OCI-LY3 (cell line): ENCODE measurements around the gene ZSCAN5B.

ENCODE experiments used
- H2AFZ ChIP-seq: fragments of 200-600, 300-600 bp; shearing (Covaris generic); 2 replicates; pipeline ENCODE4 v1.6.0; 2014; ENCODE audit warnings: antibody characterized with exemption, low read depth, low read length
- H3K27ac ChIP-seq: fragments of 200-600, 300-600 bp; sonication (generic); 2 replicates; pipeline ENCODE4 v1.5.1; 2014; ENCODE audit warnings: mild to moderate bottlenecking, low read length, moderate library complexity, mixed read lengths
- H3K27me3 ChIP-seq: fragments of 200-600, 300-600 bp; sonication (generic); 2 replicates; pipeline ENCODE4 v1.6.1; 2014; ENCODE audit warnings: low read depth, low read length, mixed read lengths
- H3K36me3 ChIP-seq: fragments of 200-600, 300-600 bp; sonication (generic); replicated peaks from 2 replicates; pipeline ENCODE3; 2014; ENCODE audit warnings: low read depth, low read length, mixed read lengths
- H3K4me1 ChIP-seq: fragments of 300-600, 200-600 bp; sonication (generic); 2 replicates; pipeline ENCODE4 v1.6.1; 2014; ENCODE audit warnings: low read length, mixed read lengths
- H3K4me2 ChIP-seq: fragments of 200-600, 300-600 bp; sonication (generic); 2 replicates; pipeline ENCODE4 v1.6.1; 2014; ENCODE audit warnings: low read length, mixed read lengths
- H3K4me3 ChIP-seq: fragments of 300-600, 200-600 bp; sonication (generic); 2 replicates; pipeline ENCODE4 v1.5.1; 2014; ENCODE audit warnings: antibody characterized with exemption, mild to moderate bottlenecking, low read length, moderate library complexity
- H3K79me2 ChIP-seq: fragments of 300-600, 200-600 bp; shearing (Covaris generic); 2 replicates; pipeline ENCODE4 v1.6.1; 2014; ENCODE audit warnings: mild to moderate bottlenecking, low read length, mixed read lengths
- H3K9ac ChIP-seq: fragments of 300-600, 200-600 bp; shearing (Covaris generic); 2 replicates; pipeline ENCODE4 v1.6.0; 2014; ENCODE audit warnings: mild to moderate bottlenecking, low read length, moderate library complexity
- H3K9me3 ChIP-seq: fragments of 200-600, 300-600 bp; shearing (Covaris generic); 2 replicates; pipeline ENCODE4 v1.6.1; 2014; ENCODE audit warnings: low read length, mixed read lengths; ENCODE audit not compliant: insufficient read depth
- H4K20me1 ChIP-seq: fragments of 200-600, 300-600 bp; sonication (generic); 2 replicates; pipeline ENCODE4 v1.6.1; 2016; ENCODE audit warnings: low read length, mixed read lengths; ENCODE audit not compliant: insufficient read depth
- EZH2phosphoT487 ChIP-seq: fragments of 200-600 bp; shearing (Covaris generic); IDR thresholded peaks from 2 replicates; pipeline ENCODE4 v1.6.1; 2018; ENCODE audit warnings: antibody characterized with exemption, mixed run types, low read depth
- TF ChIP-seq, protein P1 (sequence below): fragments of 200-600, 300-600 bp; sonication (generic); IDR thresholded peaks from 2 replicates; pipeline ENCODE4 v1.5.1; 2014; ENCODE audit warnings: antibody characterized with exemption, low read length, low read depth

The ZSCAN5B gene

GRCh38 chr19:56144831-56145230 lies 52.8 kb downstream of the ZSCAN5B start:
- Histone ChIP-seq H2AFZ (no peak overlapping the region), H3K9ac (no peak overlapping the region), H3K4me1 (peaks cover 15% of the 10 kb centered on the region), H3K4me3 (no peak overlapping the region), H3K27ac (no peak overlapping the region), H3K4me2 (no peak overlapping the region), H4K20me1 (0 out of 2 replicates have a peak, but pooled peaks cover 3% of the 10 kb centered on the region), H3K9me3 (no peaks in the 10 kb centered on the region), H3K79me2 (peaks cover 56% of the 10 kb centered on the region), H3K27me3 (no peaks in the 10 kb centered on the region), H3K36me3 (peaks cover 28% of the 10 kb centered on the region)
- TF ChIP-seq, protein P1, sequence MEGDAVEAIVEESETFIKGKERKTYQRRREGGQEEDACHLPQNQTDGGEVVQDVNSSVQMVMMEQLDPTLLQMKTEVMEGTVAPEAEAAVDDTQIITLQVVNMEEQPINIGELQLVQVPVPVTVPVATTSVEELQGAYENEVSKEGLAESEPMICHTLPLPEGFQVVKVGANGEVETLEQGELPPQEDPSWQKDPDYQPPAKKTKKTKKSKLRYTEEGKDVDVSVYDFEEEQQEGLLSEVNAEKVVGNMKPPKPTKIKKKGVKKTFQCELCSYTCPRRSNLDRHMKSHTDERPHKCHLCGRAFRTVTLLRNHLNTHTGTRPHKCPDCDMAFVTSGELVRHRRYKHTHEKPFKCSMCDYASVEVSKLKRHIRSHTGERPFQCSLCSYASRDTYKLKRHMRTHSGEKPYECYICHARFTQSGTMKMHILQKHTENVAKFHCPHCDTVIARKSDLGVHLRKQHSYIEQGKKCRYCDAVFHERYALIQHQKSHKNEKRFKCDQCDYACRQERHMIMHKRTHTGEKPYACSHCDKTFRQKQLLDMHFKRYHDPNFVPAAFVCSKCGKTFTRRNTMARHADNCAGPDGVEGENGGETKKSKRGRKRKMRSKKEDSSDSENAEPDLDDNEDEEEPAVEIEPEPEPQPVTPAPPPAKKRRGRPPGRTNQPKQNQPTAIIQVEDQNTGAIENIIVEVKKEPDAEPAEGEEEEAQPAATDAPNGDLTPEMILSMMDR: no peak
- TF ChIP-seq EZH2phosphoT487: no peak

GRCh38 chr19:56144376-56144775 lies 53.2 kb downstream of the ZSCAN5B start:
- Histone ChIP-seq H3K79me2 (peaks cover 53% of the 10 kb centered on the region), H3K27me3 (no peaks in the 10 kb centered on the region), H2AFZ (no peak overlapping the region), H3K36me3 (peaks cover 24% of the 10 kb centered on the region), H3K4me3 (no peak overlapping the region), H3K4me2 (no peak overlapping the region), H3K9me3 (no peaks in the 10 kb centered on the region), H3K9ac (no peak overlapping the region), H3K4me1 (peaks cover 18% of the 10 kb centered on the region), H3K27ac (no peak overlapping the region), H4K20me1 (no peaks in the 10 kb centered on the region)
- TF ChIP-seq, protein P1: no peak
- TF ChIP-seq EZH2phosphoT487: no peak

DNA sequence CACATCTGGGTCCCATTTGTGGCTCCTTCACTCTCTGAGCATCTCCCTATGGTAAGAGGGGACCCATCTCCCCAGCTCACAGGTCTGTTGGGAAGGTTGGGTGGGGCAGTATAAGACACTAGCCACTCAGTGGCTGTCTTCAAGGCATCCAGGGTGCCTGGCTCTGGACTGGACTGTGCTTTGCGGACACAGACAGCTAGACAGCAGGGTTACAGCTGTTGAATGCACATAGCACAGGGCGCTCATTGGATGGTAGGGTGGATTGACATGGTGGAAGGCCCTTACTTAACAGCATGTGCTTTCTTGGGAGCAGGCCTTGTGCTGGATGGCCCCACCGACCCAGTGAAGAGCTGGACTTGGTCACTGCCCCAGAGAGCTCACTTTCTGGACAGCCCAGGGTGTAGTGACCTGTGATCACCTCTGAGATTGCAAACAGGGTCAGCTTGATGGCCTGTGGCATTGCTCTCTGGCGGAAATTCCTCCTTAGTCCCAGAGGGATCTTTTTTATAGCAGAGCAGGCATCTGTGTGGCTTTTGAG lies 54.6 kb downstream of the ZSCAN5B start:
- no peak overlapping the region for H2AFZ ChIP-seq
- peaks cover 15% of the 10 kb centered on the region for H3K36me3 ChIP-seq
- no peak overlapping the region for H3K4me2 ChIP-seq
- H3K27me3 ChIP-seq: no peaks in the 10 kb centered on the region
- H3K27ac ChIP-seq: no peak overlapping the region
- no peaks in the 10 kb centered on the region for H4K20me1 ChIP-seq
- peaks cover 18% of the 10 kb centered on the region for H3K4me1 ChIP-seq
- no peak overlapping the region for H3K9ac ChIP-seq
- TF ChIP-seq, protein P1: no peak
- TF ChIP-seq EZH2phosphoT487: no peak
- peaks cover 53% of the 10 kb centered on the region for H3K79me2 ChIP-seq
- no peak overlapping the region for H3K4me3 ChIP-seq
- no peaks in the 10 kb centered on the region for H3K9me3 ChIP-seq

GRCh38 chr19:56142087-56142787 lies 55.3 kb downstream of the ZSCAN5B start:
- peaks cover 18% of the 10 kb centered on the region for H3K4me1 ChIP-seq
- no peaks in the 10 kb centered on the region for H4K20me1 ChIP-seq
- H3K4me3 ChIP-seq: peak overlapping the region; percentile 90
- H3K27ac ChIP-seq: no peak overlapping the region
- peaks cover 8% of the 10 kb centered on the region for H3K36me3 ChIP-seq
- H3K4me2 ChIP-seq: peak overlapping the region; percentile 66
- H3K79me2 ChIP-seq: peaks cover 53% of the 10 kb centered on the region
- TF ChIP-seq, protein P1: no peak
- TF ChIP-seq EZH2phosphoT487: no peak
- peak overlapping the region; percentile 38; the same call in 1 of the 2 replicates for H3K9ac ChIP-seq
- H3K27me3 ChIP-seq: no peaks in the 10 kb centered on the region
- no peaks in the 10 kb centered on the region for H3K9me3 ChIP-seq
- no peak overlapping the region for H2AFZ ChIP-seq
